ENCODE measurements around the gene ZNF140.
A peak's percentile ranks its signal among the peaks of the same experiment; 100 is the strongest.

Gene ZNF140

GRCh38 chr12:133080368-133081158, at the start of gene ZNF140:
TSS of gene ZNF140 (plus strand) at chr12:133080923. CDS start at chr12:133081321, 398 bp downstream.
- DNase-seq, result peak; percentile 93 to 99 (median 98)

GRCh38 chr12:133037207-133038005, 43.3 kb upstream of the ZNF140 start, which contains the start of gene ZNF84:
TSS of gene ZNF84 (plus strand) at chr12:133037509. CDS start at chr12:133041468, 3,959 bp downstream.
- DNase-seq, result peak; percentile 91 to 98 (median 98)

- DNase-seq, result no peak
Observed at GRCh38 chr12:133038118-133038709, 42.5 kb upstream of the ZNF140 start.

- DNase-seq, result no peak
Observed at GRCh38 chr12:133046698-133047097, 34.0 kb upstream of the ZNF140 start.

GRCh38 chr12:133057446-133057845, 23.3 kb upstream of the ZNF140 start:
- DNase-seq, result peak in 2 of 6 experiments; percentile 5 to 31

GRCh38 chr12:133058203-133059113, 22.3 kb upstream of the ZNF140 start:
- peak in 1 of 6 experiments; percentile 23 for DNase-seq

- no peak for DNase-seq
Observed at GRCh38 chr12:133061954-133062353, 18.8 kb upstream of the ZNF140 start.

- DNase-seq, result no peak
Observed at GRCh38 chr12:133063556-133063955, 17.2 kb upstream of the ZNF140 start.

- no peak for DNase-seq
Observed at GRCh38 chr12:133073836-133074235, 6.9 kb upstream of the ZNF140 start.

- DNase-seq, result peak in 4 of 6 experiments; percentile 95 to 97 (median 96)
Observed at GRCh38 chr12:133080026-133080367, 726 bp upstream of the ZNF140 start.

- DNase-seq, result peak in 1 of 6 experiments; percentile 16
Observed at GRCh38 chr12:133081159-133081780, 547 bp downstream of the ZNF140 start.

GRCh38 chr12:133083345-133083744, 2.6 kb downstream of the ZNF140 start:
- DNase-seq, result no peak

- no peak for DNase-seq
Observed at GRCh38 chr12:133105620-133106019, 24.9 kb downstream of the ZNF140 start.

- no peak for DNase-seq
Observed at GRCh38 chr12:133106253-133106652, 25.5 kb downstream of the ZNF140 start.

GRCh38 chr12:133107121-133107520, 26.4 kb downstream of the ZNF140 start:
- no peak for DNase-seq

GRCh38 chr12:133108150-133108549, 27.4 kb downstream of the ZNF140 start:
- DNase-seq, result no peak

GRCh38 chr12:133120385-133121191, 39.9 kb downstream of the ZNF140 start:
- no peak for DNase-seq

GRCh38 chr12:133124674-133125073, 44.0 kb downstream of the ZNF140 start:
- no peak for DNase-seq

- DNase-seq, result peak in 3 of 6 experiments; percentile 3 to 14 (median 4)
Observed at GRCh38 chr12:133129368-133130037, 48.8 kb downstream of the ZNF140 start.
